HepG2 (cell line): Measurements from ENCODE around the gene SNX30. TPM values are rescaled to one million over a fixed set of nuclear protein-coding genes. Genes with fewer than 3 reads are reported as not detected.

Experiments
- CBX5 ChIP-seq: sonication (generic); formaldehyde crosslinking; IDR thresholded peaks from 2 replicates; pipeline ENCODE4 v1.4.0; 2020; ENCODE audit warnings: missing genetic modification reagents, borderline replicate concordance
- CREM ChIP-seq, 2 experiments: sonication (generic) in 1 of 2; formaldehyde crosslinking in 1 of 2; IDR thresholded peaks; 2 replicates each; pipeline versions ENCODE4 v1.4.0 to v1.6.1; 2016 to 2020; ENCODE audit warnings: antibody characterized with exemption in 1 of 2, mild to moderate bottlenecking in 1 of 2, missing genetic modification reagents in 1 of 2
- DNMT3B ChIP-seq: conservative IDR thresholded peaks from 2 replicates; pipeline ENCODE4 v1.6.1; 2016; ENCODE audit warnings: missing biosample characterization, control low read depth
- GATAD1 ChIP-seq: IDR thresholded peaks from 2 replicates; pipeline ENCODE4 v1.6.1; 2016; ENCODE audit warnings: missing genetic modification reagents, missing compliant biosample characterization
- HNRNPK ChIP-seq: fragments of 200-400 bp; formaldehyde crosslinking; IDR thresholded peaks from 2 replicates; pipeline ENCODE4 v1.6.1; 2018; ENCODE audit warnings: low read length, low read depth, moderate library complexity, mild to moderate bottlenecking; ENCODE audit not compliant: poor library complexity, severe bottlenecking
- HOMEZ ChIP-seq: IDR thresholded peaks from 2 replicates; pipeline ENCODE4 v1.6.1; 2016; ENCODE audit warnings: low read depth
- KMT2A ChIP-seq: sonication (generic); formaldehyde crosslinking; IDR thresholded peaks from 2 replicates; pipeline ENCODE4 v1.4.0; 2020; ENCODE audit warnings: missing genetic modification reagents
- SOX6 ChIP-seq, 2 experiments: fragments of 450-650 bp in 1 of 2; sonication (generic) in 1 of 2; formaldehyde crosslinking in 1 of 2; IDR thresholded peaks; 2 replicates each; pipeline versions ENCODE4 v1.4.0 to v1.6.1; 2017 to 2020; ENCODE audit warnings: antibody characterized with exemption in 1 of 2, mild to moderate bottlenecking in 1 of 2, missing genetic modification reagents in 1 of 2
- ZNF235 ChIP-seq: sonication (generic); formaldehyde crosslinking; IDR thresholded peaks from 2 replicates; pipeline ENCODE4 v1.8.1; 2023; ENCODE audit warnings: mild to moderate bottlenecking, missing genetic modification reagents, borderline replicate concordance
- ZNF24 ChIP-seq: fragments of 450-650 bp; IDR thresholded peaks from 2 replicates; pipeline ENCODE4 v1.6.1; 2017; ENCODE audit warnings: antibody characterized with exemption, mild to moderate bottlenecking
- ZNF251 ChIP-seq: sonication (generic); formaldehyde crosslinking; IDR thresholded peaks from 2 replicates; pipeline ENCODE4 v1.9.0; 2021; ENCODE audit warnings: mild to moderate bottlenecking, missing genetic modification reagents
- ZNF253 ChIP-seq: sonication (generic); formaldehyde crosslinking; IDR thresholded peaks from 2 replicates; pipeline ENCODE4 v1.8.0; 2022; ENCODE audit warnings: mild to moderate bottlenecking, missing genetic modification reagents, borderline replicate concordance
- ZNF280B ChIP-seq: sonication (generic); formaldehyde crosslinking; IDR thresholded peaks from 2 replicates; pipeline ENCODE4 v1.5.0; 2020; ENCODE audit warnings: missing genetic modification reagents, mild to moderate bottlenecking, borderline replicate concordance
- ZNF362 ChIP-seq: sonication (generic); formaldehyde crosslinking; IDR thresholded peaks from 2 replicates; pipeline ENCODE4 v1.4.0; 2020; ENCODE audit warnings: missing genetic modification reagents, mild to moderate bottlenecking, borderline replicate concordance
- ZNF383 ChIP-seq: sonication (generic); formaldehyde crosslinking; IDR thresholded peaks from 2 replicates; pipeline ENCODE4 v1.4.0; 2020; ENCODE audit warnings: missing genetic modification reagents, mild to moderate bottlenecking, borderline replicate concordance
- ZNF512B ChIP-seq: sonication (generic); formaldehyde crosslinking; IDR thresholded peaks from 2 replicates; pipeline ENCODE4 v1.5.1; 2020; ENCODE audit warnings: missing genetic modification reagents, mild to moderate bottlenecking, borderline replicate concordance
- ZNF530 ChIP-seq: sonication (generic); formaldehyde crosslinking; IDR thresholded peaks from 2 replicates; pipeline ENCODE4 v1.5.0; 2020; ENCODE audit warnings: low read depth, mild to moderate bottlenecking, missing genetic modification reagents
- ZNF639 ChIP-seq: conservative IDR thresholded peaks from 2 replicates; pipeline ENCODE4 v1.6.1; 2018; ENCODE audit warnings: missing genetic modification reagents
- ZNF709 ChIP-seq: sonication (generic); formaldehyde crosslinking; IDR thresholded peaks from 2 replicates; pipeline ENCODE4 v1.5.0; 2020; ENCODE audit warnings: mild to moderate bottlenecking, missing genetic modification reagents
- ZNF75D ChIP-seq: sonication (generic); formaldehyde crosslinking; IDR thresholded peaks from 2 replicates; pipeline ENCODE4 v1.8.1; 2023; ENCODE audit warnings: missing genetic modification reagents, mild to moderate bottlenecking, borderline replicate concordance
- ZNF891 ChIP-seq: sonication (generic); formaldehyde crosslinking; IDR thresholded peaks from 2 replicates; pipeline ENCODE4 v1.5.0; 2020; ENCODE audit warnings: mild to moderate bottlenecking, missing genetic modification reagents
- polyA plus RNA-seq, 8 experiments: library from polyadenylated mRNA; depleted of rRNA in 3 of 8; stranded (reverse) in 7 of 8; unstranded in 1 of 8; fragments of >200 nt; fragmentation: Illumina TruSeq in 4 of 8; extraction: Trizol in 4 of 8; gene quantifications; 2 replicates each; pipeline versions ENCODE4 v1.2.1 to v1.2.3, GENCODE V29; 2011 to 2016; ENCODE audit warnings: low read depth in 4 of 8, missing spikeins in 1 of 8, mixed read lengths in 1 of 8; ENCODE audit not compliant: insufficient read depth in 1 of 8
- total RNA-seq, 5 experiments: library from RNA; depleted of rRNA; stranded (reverse); fragments of >200 nt; fragmentation: Illumina TruSeq; extraction: Trizol; gene quantifications; 2 replicates each; pipeline ENCODE4 v1.2.3, GENCODE V29; 2016; ENCODE audit warnings: low read depth in 1 of 5

The SNX30 gene
- total and polyA plus RNA-seq, 2 of the 13 experiments (the other 11 are each of a cell fraction or from before 2014, with no cell fraction given), result 4.4 to 12.4 TPM

GRCh38 chr9:112836394-112836793, 85.8 kb downstream of the SNX30 start (continued):
- TF ChIP-seq ZNF75D (CRISPR knock-in tag), result no peak
- no peak for TF ChIP-seq ZNF253 (CRISPR knock-in tag)
- no peak for TF ChIP-seq HNRNPK
- TF ChIP-seq CBX5 (CRISPR knock-in tag), result no peak
- no peak for TF ChIP-seq ZNF24
- TF ChIP-seq ZNF251 (CRISPR knock-in tag), result no peak
- peak; percentile 21; the same call in 1 of the 2 replicates for TF ChIP-seq CREM (IDR thresholded peaks at IDR 0.05)
- TF ChIP-seq CREM (CRISPR knock-in tag; IDR thresholded peaks at IDR 0.05), result no peak
- no peak for TF ChIP-seq DNMT3B (CRISPR knock-in tag)
- no peak for TF ChIP-seq ZNF512B (CRISPR knock-in tag)
- TF ChIP-seq ZNF709 (CRISPR knock-in tag), result no peak
- TF ChIP-seq ZNF362 (CRISPR knock-in tag), result no peak
- no peak for TF ChIP-seq ZNF530 (CRISPR knock-in tag)
- TF ChIP-seq ZNF383 (CRISPR knock-in tag), result no peak
- no peak for TF ChIP-seq KMT2A (CRISPR knock-in tag)
- TF ChIP-seq GATAD1 (CRISPR knock-in tag), result no peak
- no peak for TF ChIP-seq ZNF280B
- no peak for TF ChIP-seq ZNF639 (CRISPR knock-in tag)
- TF ChIP-seq ZNF891, result no peak
- no peak for TF ChIP-seq SOX6 (IDR thresholded peaks at IDR 0.05)
- peak; percentile 90 for TF ChIP-seq SOX6 (CRISPR knock-in tag; IDR thresholded peaks at IDR 0.05)
- no peak for TF ChIP-seq ZNF235
- TF ChIP-seq HOMEZ, result peak; percentile 39; the same call in 1 of the 2 replicates
